Measurements from ENCODE around the gene SMYD5.

SMYD5 gene

GRCh38 chr2:73233154-73233931 lies 19.3 kb downstream of the SMYD5 start, which contains the start of gene PRADC1:
Gene PRADC1, minus strand, starts transcription at chr2:73233239. Its CDS starts 79 bp downstream, at chr2:73233160.
- DNase-seq (ENCODE audit: low read depth): peak; percentile 99
- peak within 1 kb of the TSS; percentile 85 for H3K4me3 ChIP-seq (ENCODE audit: control insufficient read depth, low read depth, low read length)
- TF ChIP-seq, protein P1, sequence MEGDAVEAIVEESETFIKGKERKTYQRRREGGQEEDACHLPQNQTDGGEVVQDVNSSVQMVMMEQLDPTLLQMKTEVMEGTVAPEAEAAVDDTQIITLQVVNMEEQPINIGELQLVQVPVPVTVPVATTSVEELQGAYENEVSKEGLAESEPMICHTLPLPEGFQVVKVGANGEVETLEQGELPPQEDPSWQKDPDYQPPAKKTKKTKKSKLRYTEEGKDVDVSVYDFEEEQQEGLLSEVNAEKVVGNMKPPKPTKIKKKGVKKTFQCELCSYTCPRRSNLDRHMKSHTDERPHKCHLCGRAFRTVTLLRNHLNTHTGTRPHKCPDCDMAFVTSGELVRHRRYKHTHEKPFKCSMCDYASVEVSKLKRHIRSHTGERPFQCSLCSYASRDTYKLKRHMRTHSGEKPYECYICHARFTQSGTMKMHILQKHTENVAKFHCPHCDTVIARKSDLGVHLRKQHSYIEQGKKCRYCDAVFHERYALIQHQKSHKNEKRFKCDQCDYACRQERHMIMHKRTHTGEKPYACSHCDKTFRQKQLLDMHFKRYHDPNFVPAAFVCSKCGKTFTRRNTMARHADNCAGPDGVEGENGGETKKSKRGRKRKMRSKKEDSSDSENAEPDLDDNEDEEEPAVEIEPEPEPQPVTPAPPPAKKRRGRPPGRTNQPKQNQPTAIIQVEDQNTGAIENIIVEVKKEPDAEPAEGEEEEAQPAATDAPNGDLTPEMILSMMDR (conservative IDR thresholded peaks at IDR 0.05; ENCODE audit: control insufficient read depth, insufficient read depth, low read depth, low read length): no peak

DNA sequence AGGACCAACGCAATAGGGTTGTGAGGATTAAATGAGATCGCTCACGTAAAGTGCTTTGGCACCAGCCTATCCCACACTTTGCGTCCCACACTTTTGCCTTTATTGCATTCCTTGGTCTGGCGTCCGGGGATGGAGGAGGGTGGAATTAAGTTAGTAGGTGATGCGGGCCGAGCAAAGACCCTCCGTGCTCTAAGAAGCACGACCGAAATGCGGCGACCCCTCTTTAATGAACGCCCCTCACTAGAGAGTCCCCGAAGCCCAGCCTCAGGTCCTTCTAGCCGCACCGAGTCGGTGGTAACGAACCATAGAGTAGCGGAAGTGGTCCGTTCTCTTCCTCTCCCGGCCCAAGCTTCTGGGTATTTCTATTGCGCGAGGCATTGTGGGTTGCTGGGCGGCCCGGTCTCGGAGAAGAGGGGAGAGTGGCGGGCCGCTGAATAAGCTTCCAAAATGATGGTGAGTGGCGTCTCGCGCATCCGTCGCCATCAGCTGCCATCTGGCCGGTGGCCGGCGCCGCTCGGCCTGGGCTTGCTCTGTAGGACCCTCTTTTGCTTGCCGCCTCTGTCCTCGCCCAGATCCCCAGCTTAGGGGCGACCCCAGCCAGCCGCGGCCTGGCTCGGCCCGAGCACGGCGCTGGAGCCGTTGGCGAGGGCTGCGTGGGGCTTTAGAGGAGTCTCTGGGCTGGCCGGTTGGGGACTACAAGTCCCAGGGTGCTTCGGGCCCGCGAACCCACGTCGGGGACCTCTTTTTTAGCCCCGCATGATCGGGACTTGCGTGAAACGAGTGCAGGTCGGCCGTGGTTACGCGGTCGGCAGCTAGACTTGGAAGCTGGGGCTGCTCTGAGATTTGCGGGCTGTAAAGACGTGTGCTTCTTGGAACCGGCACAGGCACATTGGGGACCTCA lies 20.1 kb downstream of the SMYD5 start, which contains the start of gene CCT7:
TSS of gene CCT7 (plus strand) at position 377 of the 901 bp plus-strand sequence. CDS start at position 448, 71 bp downstream.
- TF ChIP-seq, protein P1 (conservative IDR thresholded peaks at IDR 0.05; ENCODE audit: control insufficient read depth, insufficient read depth, low read depth, low read length): no peak
- H3K4me3 ChIP-seq (ENCODE audit: control insufficient read depth, low read depth, low read length): peak within 1 kb of the TSS; percentile 85
- peak; percentile 91 for DNase-seq (ENCODE audit: low read depth)

GRCh38 chr2:73235315-73236028 lies 21.4 kb downstream of the SMYD5 start:
- TF ChIP-seq, protein P1 (conservative IDR thresholded peaks at IDR 0.05; ENCODE audit: control insufficient read depth, insufficient read depth, low read depth, low read length): no peak
- no peak for DNase-seq (ENCODE audit: low read depth)

DNA sequence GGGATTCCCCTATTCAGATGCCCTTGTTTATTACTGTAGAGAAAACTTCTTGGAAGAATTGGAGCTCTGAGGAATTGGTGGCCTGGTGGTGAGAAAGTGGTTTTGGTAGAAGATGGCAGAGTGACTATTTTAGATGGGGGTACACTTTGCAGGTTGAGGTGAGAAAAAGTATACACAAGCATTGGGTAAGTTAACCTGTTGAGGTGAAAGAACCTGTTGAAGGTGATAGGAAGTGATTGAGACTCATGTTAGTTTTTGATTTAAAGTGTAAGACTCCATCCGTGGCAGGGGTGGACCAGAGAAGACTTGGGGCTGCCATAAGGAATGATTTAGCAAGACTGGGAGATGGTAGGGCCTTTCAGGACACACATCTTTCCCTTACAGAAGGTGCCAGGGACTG lies 23.1 kb downstream of the SMYD5 start:
- TF ChIP-seq, protein P1 (conservative IDR thresholded peaks at IDR 0.05; ENCODE audit: control insufficient read depth, insufficient read depth, low read depth, low read length): no peak
- H3K4me3 ChIP-seq (ENCODE audit: control insufficient read depth, low read depth, low read length): no peak overlapping the region
- no peak for DNase-seq (ENCODE audit: low read depth)

More at GRCh38 chr2:73235315-73236028, 21.4 kb downstream of the SMYD5 start:
- H3K4me3 ChIP-seq (ENCODE audit: control insufficient read depth, low read depth, low read length): peak overlapping the region; percentile 85

GRCh38 chr2:73238149-73238548 lies 24.1 kb downstream of the SMYD5 start:
- DNase-seq (ENCODE audit: low read depth): no peak
- TF ChIP-seq, protein P1 (conservative IDR thresholded peaks at IDR 0.05; ENCODE audit: control insufficient read depth, insufficient read depth, low read depth, low read length): no peak
- no peak overlapping the region for H3K4me3 ChIP-seq (ENCODE audit: control insufficient read depth, low read depth, low read length)

DNA sequence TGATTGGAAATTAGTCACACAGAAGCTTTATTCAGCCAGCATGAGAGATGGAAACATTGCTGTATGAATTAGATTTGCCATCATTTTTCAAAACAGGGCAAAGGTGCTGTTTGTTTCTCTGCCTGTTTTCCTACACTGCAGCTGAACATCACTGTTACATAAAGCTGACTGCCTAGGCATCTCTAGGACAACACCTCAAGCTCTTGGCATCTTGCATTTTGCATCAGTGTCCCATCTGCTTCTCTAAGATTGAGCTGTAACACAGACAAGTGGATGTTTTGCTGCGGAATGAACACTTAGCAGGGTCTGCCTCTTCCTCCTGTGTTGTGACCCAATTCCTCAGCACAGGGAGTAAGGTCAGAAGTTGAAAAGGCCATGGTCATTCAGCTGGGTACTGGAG lies 24.9 kb downstream of the SMYD5 start:
- no peak overlapping the region for H3K4me3 ChIP-seq (ENCODE audit: control insufficient read depth, low read depth, low read length)
- TF ChIP-seq, protein P1 (conservative IDR thresholded peaks at IDR 0.05; ENCODE audit: control insufficient read depth, insufficient read depth, low read depth, low read length): no peak
- no peak for DNase-seq (ENCODE audit: low read depth)

All from fibroblast of mammary gland (primary cell).